IPS-20b (cell line): Measurements from ENCODE around the gene TM9SF2.

Source experiments
- H3K27ac ChIP-seq: one replicate; pipeline ENCODE4 v1.5.1; 2013; ENCODE audit warnings: low read length
- H3K27me3 ChIP-seq: 2 replicates; pipeline ENCODE4 v1.6.1; 2013; ENCODE audit warnings: mild to moderate bottlenecking, low read length, inconsistent platforms; ENCODE audit not compliant: insufficient read depth
- H3K36me3 ChIP-seq: 2 replicates; pipeline ENCODE4 v1.6.1; 2013; ENCODE audit warnings: low read depth, mild to moderate bottlenecking, inconsistent platforms, low read length, moderate library complexity; ENCODE audit not compliant: insufficient read depth
- H3K4me1 ChIP-seq: 2 replicates; pipeline ENCODE4 v1.6.1; 2013; ENCODE audit warnings: mild to moderate bottlenecking, control low read depth, inconsistent platforms, low read length, moderate library complexity; ENCODE audit not compliant: insufficient read depth
- H3K4me3 ChIP-seq: 2 replicates; pipeline ENCODE4 v1.5.1; 2013; ENCODE audit warnings: mild to moderate bottlenecking, low read length, inconsistent platforms
- H3K9ac ChIP-seq: 2 replicates; pipeline ENCODE4 v1.6.1; 2013; ENCODE audit warnings: low read depth, mild to moderate bottlenecking, inconsistent platforms, low read length, moderate library complexity
- H3K9me3 ChIP-seq: 2 replicates; pipeline ENCODE4 v1.6.1; 2013; ENCODE audit warnings: mild to moderate bottlenecking, low read depth, low read length, inconsistent platforms; ENCODE audit not compliant: insufficient read depth

TM9SF2 gene

DNA sequence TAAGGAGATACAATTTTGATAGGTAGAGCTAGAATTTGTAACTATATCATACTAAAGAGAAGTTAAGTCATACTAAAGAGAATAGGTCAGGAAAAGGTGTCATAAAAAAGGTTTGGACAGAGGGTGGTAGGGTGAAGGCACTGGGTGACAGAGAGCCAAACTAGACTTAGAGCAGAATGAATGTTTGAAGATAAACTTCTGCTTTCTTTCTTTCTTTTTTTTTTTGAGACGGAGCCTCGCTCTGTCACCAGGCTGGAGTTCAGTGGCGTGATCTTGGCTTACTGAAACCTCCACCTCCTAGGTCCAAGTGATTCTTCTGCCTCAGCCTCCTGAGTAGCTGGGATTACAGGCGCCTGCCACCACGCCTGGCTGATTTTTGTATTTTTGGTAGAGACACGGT lies 44.1 kb downstream of the TM9SF2 start:
- Histone ChIP-seq H3K27ac (no peak overlapping the region), H3K27me3 (no peaks in the 10 kb centered on the region), H3K9ac (no peak overlapping the region), H3K9me3 (no peaks in the 10 kb centered on the region), H3K4me3 (no peak overlapping the region), H3K4me1 (no peaks in the 10 kb centered on the region), H3K36me3 (peaks cover 91% of the 10 kb centered on the region)

DNA sequence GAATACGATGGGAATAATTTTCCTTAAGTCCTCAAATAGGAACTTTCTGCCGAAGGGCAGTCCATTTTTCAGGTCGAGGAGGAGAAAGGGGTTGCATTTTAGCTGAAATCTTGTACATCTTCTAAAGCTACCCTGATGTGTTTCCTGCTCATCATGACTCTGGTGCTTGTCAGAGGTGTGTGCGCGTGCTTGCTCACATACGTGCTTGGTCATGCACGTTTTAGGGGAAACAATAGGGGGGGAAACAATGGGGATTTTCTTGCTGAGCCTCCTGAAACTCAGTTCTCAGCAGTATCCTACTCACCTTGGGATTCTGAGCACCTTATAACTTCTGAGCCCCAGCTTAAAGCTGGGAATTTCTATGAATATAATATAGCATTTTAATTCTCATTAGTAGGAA lies 44.7 kb downstream of the TM9SF2 start:
- Histone ChIP-seq H3K4me3 (no peak overlapping the region), H3K36me3 (peaks cover 90% of the 10 kb centered on the region), H3K27ac (no peak overlapping the region), H3K4me1 (no peaks in the 10 kb centered on the region), H3K27me3 (no peaks in the 10 kb centered on the region), H3K9ac (no peak overlapping the region), H3K9me3 (no peaks in the 10 kb centered on the region)

DNA sequence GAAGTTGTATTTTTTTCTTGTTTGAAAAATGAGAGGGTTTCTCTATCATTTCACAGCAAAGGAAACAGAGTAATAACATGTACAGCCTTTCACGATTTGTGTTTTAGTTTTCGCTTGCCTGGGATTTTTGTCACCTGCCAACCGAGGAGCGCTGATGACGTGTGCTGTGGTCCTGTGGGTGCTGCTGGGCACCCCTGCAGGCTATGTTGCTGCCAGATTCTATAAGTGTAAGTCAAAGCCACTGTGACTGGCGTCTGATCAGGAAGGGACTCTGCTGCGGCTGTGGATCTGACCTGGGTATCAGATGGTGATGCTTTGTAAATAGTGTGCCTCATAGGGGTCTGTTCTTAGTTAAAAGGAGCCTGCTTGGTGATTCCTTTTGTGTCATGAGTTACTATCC lies 45.6 kb downstream of the TM9SF2 start:
- peaks cover 90% of the 10 kb centered on the region for H3K36me3 ChIP-seq

DNA sequence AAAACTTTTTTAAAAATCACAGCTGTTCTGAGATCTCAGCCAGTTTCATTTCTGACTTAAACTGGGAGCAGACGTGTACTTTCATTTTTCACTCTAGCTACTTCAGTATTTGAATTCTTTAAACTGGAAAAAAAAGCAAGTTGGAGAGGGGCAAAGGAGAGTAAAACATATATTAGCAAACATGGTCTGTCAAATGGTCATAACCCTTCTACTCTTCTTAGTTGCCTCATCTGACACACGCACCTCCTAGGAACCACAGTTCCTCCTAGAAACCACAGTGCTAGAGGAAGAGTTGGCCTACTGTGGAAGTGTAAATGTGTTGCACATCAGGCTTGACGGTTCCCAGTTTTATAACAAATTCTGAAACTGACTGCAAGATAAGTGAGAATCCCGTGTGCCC lies 47.2 kb downstream of the TM9SF2 start:
- Histone ChIP-seq H3K4me3 (no peak overlapping the region), H3K4me1 (no peaks in the 10 kb centered on the region), H3K36me3 (peaks cover 97% of the 10 kb centered on the region), H3K9me3 (no peaks in the 10 kb centered on the region), H3K27ac (no peak overlapping the region), H3K27me3 (no peaks in the 10 kb centered on the region), H3K9ac (no peak overlapping the region)

More for the DNA sequence above, 45.6 kb downstream of the TM9SF2 start:
- Histone ChIP-seq H3K4me3 (no peak overlapping the region), H3K9me3 (no peaks in the 10 kb centered on the region), H3K27me3 (no peaks in the 10 kb centered on the region), H3K9ac (no peak overlapping the region), H3K4me1 (no peaks in the 10 kb centered on the region), H3K27ac (no peak overlapping the region)

DNA sequence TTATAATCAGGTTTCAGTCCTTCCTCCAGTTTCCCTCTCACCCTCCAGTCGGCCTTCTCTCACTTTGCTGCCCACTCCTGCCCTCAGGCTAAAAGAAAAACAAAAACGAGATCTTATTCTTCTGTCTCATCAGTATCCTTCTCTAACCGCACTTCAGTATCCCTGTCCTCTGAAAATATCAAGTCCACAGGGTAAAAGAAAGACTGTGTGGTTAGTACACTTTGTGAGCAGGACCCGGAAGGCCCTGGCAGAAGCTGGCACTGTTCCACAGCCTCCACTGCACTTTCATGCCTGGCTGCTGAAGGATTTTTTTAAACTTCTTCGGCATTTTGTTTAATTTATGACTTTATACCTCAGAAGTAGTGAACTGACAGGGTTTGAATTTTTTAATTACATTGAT lies 51.8 kb downstream of the TM9SF2 start:
- no peaks in the 10 kb centered on the region for H3K27me3 ChIP-seq
- H3K36me3 ChIP-seq: peaks cover 80% of the 10 kb centered on the region
- no peak overlapping the region for H3K27ac ChIP-seq
- no peaks in the 10 kb centered on the region for H3K4me1 ChIP-seq
- H3K9me3 ChIP-seq: no peaks in the 10 kb centered on the region
- H3K9ac ChIP-seq: no peak overlapping the region
- no peak overlapping the region for H3K4me3 ChIP-seq

DNA sequence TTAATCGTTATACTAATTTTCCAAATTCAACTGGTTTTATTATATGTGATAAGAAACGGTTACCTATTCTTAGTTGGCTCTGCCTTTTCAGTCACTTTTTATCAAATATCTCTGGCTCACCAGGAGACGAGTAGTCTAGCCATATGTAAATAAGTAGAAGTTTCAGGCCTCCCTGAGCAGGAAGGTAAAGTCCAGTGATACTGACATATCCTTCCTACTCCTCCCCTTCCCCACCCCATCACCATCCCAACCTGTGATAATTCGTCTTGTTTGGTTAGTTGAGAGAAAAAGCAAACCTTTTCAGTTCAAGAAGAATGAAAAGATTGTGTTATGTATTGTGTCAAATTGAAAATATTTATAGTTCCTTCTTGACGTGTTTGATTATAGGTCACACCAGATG lies 53.9 kb downstream of the TM9SF2 start:
- Histone ChIP-seq H3K9ac (no peak overlapping the region), H3K36me3 (peaks cover 77% of the 10 kb centered on the region), H3K4me3 (no peak overlapping the region), H3K27me3 (no peaks in the 10 kb centered on the region), H3K4me1 (no peaks in the 10 kb centered on the region), H3K27ac (no peak overlapping the region), H3K9me3 (no peaks in the 10 kb centered on the region)

DNA sequence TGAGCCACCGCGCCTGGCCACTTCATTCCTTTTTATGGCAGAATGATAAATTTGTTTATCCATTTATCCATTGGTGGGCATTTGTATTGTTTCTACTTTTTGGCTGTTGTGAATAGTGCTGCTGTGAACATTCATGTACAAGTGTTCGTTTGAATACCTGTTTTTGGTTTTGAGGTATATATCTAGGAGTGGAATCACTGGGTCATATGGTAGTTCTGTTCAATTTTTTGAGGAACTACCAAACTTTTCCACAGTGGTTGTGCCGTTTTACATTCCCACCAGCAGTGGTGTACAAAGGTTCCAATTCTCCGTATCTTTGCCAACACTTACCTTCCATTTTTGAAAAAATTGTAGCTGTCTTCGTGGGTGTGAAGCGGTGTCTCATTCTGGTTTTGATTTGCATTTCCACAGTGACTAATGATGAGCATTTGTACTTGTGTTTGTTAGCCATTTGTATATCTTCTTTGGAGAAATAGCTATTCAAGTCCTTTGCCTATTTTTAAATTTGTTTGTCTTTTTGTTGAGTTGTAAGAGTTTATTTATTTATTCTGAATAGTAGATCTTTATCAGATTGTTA lies 55.7 kb downstream of the TM9SF2 start:
- H3K4me3 ChIP-seq: no peak overlapping the region
- H3K9me3 ChIP-seq: no peaks in the 10 kb centered on the region
- no peak overlapping the region for H3K9ac ChIP-seq
- peaks cover 68% of the 10 kb centered on the region for H3K36me3 ChIP-seq
- no peaks in the 10 kb centered on the region for H3K4me1 ChIP-seq
- H3K27ac ChIP-seq: no peak overlapping the region
- H3K27me3 ChIP-seq: no peaks in the 10 kb centered on the region

DNA sequence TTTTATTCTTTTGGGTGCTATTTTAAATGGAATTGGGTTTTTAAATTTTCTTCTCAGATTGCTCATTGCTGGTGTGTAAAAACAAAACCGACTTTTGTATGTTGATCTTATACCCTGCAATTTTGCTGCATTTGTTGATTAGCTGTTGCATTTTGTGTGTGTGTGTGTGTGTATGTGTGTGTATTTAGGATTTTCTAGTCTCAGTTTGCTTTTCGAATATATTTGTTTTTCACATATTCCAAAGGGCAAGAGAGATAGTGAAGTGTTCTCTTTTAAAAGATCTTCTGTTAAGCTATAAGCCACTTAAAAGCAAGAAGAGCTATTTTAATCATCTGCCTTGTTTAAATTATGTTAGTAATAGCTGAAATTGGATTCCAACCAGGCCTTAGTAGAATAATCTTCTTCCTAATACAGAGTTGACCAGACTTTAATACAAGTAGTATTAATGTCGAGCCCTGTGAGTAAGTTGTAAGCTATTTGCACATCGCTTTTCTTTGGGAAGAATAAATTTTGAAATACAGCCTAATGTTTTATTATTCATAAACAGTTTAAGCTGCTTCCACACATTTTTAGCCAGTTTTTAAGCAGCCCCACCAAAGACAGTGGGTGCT lies 57.4 kb downstream of the TM9SF2 start:
- Histone ChIP-seq H3K9ac (no peak overlapping the region), H3K4me3 (no peak overlapping the region), H3K27ac (no peak overlapping the region), H3K36me3 (peaks cover 62% of the 10 kb centered on the region), H3K9me3 (no peaks in the 10 kb centered on the region), H3K4me1 (no peaks in the 10 kb centered on the region), H3K27me3 (no peaks in the 10 kb centered on the region)

DNA sequence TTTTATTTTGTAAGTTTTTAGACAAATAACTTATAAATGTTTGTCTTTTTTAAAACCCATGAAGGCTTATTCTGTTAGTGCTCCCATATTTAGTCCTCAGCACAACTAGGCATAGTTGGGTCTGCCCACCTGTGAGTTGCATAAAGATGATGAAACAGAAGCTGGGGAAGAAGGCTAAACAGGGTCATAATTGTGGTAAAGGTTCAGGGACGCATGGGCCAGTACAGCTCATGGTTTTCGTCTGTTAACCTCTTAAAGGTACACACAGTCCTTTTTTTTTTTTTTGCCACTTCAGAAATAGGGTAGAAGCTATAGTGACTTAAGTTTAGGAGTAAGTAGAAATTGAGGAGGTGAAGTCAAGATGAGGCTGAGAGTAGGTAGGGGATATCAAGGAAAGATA lies 58.3 kb downstream of the TM9SF2 start:
- Histone ChIP-seq H3K9ac (no peak overlapping the region), H3K4me1 (no peaks in the 10 kb centered on the region), H3K9me3 (no peaks in the 10 kb centered on the region), H3K36me3 (peaks cover 59% of the 10 kb centered on the region), H3K27me3 (no peaks in the 10 kb centered on the region), H3K4me3 (no peak overlapping the region), H3K27ac (no peak overlapping the region)

DNA sequence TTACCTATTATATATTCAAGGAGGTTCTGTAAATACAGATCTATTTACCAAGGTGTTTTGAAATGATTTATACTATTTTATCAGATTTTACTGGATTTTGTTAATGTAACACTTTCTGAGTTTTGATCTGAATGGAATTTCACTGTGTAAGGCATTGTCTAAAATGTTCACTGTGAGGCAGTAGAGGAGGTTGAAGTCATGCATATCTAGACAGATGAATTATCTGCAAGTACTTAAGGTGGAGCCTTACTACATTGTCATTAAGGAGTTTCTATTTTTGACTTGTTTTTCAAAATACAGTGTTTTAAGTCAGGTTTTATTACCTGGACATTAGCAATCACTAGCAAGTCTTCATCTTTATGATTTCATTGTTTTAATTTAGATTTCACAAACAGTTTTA lies 62.1 kb downstream of the TM9SF2 start:
- H3K9ac ChIP-seq: no peak overlapping the region
- H3K9me3 ChIP-seq: no peaks in the 10 kb centered on the region
- no peak overlapping the region for H3K4me3 ChIP-seq
- no peaks in the 10 kb centered on the region for H3K27me3 ChIP-seq
- H3K4me1 ChIP-seq: no peaks in the 10 kb centered on the region
- H3K27ac ChIP-seq: no peak overlapping the region
- H3K36me3 ChIP-seq: peaks cover 42% of the 10 kb centered on the region

DNA sequence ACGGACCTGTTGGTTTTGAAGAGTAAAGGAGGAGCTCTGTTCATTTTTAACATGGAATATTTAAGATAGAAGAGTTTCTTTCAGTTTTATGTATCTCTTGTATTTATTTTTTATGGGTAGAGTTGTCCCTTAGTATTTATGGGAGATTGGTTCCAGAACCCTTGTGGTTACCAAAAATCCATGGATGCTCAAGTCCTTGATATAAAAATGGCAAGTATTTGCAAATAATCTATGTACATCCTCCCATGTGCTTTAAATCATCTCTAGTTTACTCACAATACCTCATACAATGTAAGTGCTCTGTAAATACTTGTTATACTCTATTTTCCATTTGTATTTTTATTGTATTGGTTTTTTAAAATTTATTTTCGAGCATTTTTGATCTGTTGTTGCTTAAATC lies 63.1 kb downstream of the TM9SF2 start:
- Histone ChIP-seq H3K4me1 (no peaks in the 10 kb centered on the region), H3K9ac (no peak overlapping the region), H3K36me3 (peaks cover 33% of the 10 kb centered on the region), H3K27me3 (no peaks in the 10 kb centered on the region), H3K4me3 (no peak overlapping the region), H3K27ac (no peak overlapping the region), H3K9me3 (no peaks in the 10 kb centered on the region)

DNA sequence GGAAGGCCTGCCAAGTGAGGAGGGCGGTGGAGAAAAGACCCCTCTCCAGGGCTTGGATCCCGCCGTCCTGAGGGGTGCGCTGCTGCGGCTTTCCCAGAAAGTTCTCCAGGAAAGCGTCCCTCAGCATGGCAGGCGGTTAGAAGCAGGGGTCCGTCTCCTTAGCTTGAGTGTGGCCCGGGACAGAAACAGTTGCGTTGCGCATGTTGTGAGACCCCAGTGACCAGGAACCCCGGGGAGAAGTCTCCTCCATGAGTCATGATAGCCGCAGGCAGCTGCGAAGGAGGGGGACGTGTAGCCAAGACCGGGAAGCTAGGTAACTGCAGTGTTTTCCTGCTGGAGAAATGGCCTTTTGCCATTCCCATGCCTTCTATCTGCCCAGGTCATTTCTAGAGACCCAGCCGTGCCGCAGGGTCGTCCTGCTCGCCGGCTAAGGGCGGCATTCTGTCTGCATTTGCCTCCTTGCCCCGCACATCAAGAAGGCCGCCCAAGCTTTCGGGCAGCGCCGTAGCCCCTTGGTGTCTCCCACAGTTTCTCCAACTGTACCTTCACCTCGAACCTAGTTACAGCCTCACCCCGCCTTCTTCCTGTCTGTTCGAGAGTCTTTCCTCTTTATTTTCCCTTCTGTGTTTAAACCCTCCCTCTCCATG lies 64.3 kb downstream of the TM9SF2 start:
- Histone ChIP-seq H3K9ac (no peak overlapping the region), H3K36me3 (peaks cover 23% of the 10 kb centered on the region), H3K27me3 (no peaks in the 10 kb centered on the region), H3K4me1 (no peaks in the 10 kb centered on the region), H3K9me3 (no peaks in the 10 kb centered on the region), H3K27ac (no peak overlapping the region), H3K4me3 (no peak overlapping the region)
